ENCODE data around the gene ID3.

The ID3 gene

DNA sequence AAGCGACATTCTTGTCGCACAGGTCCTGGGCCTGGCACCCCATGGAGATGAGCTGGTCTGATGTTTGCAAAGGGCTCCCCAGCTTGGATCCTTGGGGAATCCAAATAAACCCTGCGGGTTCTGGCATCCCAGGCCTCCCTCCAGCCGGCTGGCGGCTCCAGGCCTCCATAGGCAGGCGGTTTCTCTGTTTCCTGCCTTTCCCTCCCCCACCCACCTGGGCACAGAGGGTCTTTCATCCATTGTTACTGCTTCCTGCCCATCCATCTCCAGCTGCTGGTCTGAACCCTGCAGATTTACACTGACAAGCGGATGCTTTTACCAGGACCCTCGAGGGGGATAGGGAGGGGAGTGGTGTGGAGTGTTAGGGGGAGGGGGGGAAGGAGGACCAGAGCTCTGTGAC, 39.1 kb upstream of the ID3 start:
- peak; percentile 14 for DNase-seq (ENCODE audit: low read depth, low spot score)
- in situ Hi-C loops (cut with HindIII; ENCODE audit: low sequenced_read_pairs), result no loop called here
- H3K4me3 ChIP-seq (ENCODE audit: low read depth, low read length), result no peak overlapping the region
- TF ChIP-seq, protein P1, sequence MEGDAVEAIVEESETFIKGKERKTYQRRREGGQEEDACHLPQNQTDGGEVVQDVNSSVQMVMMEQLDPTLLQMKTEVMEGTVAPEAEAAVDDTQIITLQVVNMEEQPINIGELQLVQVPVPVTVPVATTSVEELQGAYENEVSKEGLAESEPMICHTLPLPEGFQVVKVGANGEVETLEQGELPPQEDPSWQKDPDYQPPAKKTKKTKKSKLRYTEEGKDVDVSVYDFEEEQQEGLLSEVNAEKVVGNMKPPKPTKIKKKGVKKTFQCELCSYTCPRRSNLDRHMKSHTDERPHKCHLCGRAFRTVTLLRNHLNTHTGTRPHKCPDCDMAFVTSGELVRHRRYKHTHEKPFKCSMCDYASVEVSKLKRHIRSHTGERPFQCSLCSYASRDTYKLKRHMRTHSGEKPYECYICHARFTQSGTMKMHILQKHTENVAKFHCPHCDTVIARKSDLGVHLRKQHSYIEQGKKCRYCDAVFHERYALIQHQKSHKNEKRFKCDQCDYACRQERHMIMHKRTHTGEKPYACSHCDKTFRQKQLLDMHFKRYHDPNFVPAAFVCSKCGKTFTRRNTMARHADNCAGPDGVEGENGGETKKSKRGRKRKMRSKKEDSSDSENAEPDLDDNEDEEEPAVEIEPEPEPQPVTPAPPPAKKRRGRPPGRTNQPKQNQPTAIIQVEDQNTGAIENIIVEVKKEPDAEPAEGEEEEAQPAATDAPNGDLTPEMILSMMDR (IDR thresholded peaks at IDR 0.05; ENCODE audit: low read depth, low read length), result no peak

DNA sequence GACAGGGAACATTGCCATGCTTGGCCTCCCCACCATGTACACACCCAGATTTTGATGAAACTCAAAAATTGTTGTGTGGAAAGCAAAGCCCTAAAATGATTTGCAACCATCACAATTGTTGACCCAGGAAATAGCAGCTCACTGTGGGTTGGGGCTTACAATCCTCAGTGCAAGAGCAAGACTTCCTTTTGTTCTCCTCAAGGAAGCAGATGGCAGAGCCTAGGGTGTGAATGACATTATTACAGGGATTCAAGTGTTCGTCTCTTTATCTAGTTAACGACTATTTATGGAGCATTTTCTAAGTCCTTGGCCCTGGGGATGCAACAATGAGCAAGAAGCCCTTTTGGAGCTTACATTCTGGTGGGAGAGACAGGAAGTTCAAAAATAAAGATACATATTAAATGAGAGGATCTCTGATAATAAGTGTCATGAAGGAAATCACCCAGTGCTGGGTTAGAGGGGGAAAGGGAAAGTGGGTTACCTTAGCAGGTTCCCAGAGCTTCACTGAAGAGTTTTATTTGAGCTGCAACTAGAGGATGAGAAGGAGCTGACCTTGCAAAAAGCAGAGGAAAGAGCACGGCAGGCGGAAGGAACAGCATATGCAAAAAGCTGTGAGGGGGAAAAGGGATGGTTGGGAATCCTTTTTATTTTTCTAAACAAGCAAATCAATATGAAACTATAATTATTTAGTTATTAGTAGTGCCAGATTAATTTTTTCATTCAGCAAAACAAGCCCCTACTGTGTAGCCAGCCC, 38.5 kb upstream of the ID3 start:
- in situ Hi-C loops (cut with HindIII; ENCODE audit: low sequenced_read_pairs), result no loop called here
- no peak for DNase-seq (ENCODE audit: low read depth, low spot score)
- TF ChIP-seq, protein P1 (IDR thresholded peaks at IDR 0.05; ENCODE audit: low read depth, low read length), result no peak
- H3K4me3 ChIP-seq (ENCODE audit: low read depth, low read length), result no peak overlapping the region

DNA sequence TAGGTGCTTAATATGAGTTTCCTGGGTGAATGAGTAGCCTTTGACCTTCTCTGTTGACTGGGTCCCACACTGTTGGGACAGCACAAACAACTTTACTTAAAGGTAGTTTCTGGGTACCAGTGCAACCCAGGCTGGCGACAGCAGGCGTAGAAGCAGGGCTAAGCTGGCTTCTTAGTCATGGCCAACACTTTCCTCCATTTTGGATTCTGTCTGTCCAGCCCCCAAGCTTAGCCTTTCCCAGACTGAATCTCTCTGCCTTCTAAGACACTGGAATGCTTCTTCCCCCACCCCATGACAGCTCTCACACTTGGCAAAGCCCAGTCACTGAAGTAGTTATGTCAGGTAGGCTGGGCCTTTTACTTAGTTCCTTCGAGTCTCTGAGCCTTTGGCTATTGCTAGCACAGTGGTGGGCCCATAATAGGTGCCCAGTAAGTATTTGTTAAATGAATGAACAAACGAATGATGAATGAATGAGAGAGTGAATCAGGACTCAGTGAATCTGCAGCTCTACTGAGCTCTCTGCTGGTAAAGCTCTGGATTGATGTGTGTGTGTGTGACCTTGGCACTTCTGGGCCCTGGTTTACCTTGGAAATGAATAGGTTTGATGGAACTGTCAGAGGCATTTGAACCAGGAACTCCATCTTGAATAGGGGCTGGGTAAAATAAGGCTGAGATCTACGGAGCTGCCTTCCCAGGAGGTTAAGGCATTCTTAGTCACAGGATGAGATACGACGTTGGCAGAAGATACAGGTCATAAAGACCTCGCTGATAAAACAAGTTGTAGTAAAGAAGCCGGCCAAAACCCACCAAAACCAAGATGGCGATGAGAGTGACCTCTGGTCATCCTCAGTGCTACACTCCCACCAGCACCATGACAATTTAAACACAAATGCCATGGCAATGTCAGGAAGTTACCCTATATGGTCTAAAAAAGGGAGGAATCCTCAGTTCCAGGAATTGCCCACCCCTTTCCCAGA, 37.4 kb upstream of the ID3 start:
- H3K4me3 ChIP-seq (ENCODE audit: low read depth, low read length), result no peak overlapping the region

DNA sequence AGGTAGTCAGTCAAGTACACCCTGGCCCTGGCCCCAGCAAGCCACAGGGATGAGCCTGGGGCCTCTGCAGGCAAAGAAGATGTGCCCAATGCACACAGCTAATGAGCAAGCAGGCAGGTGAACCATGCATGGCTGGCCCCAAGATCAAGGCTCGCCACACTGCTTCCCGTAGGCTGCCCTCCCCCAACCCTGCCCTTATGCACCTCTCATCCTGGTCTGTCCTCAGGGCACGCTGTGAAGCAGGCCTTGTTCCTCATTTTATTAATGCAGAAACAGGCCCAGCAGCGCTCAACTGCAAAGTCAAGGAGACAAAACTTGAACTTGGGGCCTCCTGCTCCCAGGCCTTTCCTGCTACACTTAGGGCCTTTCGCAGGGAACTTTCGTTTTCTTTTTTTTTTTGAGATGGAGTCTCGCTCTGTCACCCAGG, 35.6 kb upstream of the ID3 start:
- TF ChIP-seq, protein P1 (IDR thresholded peaks at IDR 0.05; ENCODE audit: low read depth, low read length), result no peak
- in situ Hi-C loops (cut with HindIII; ENCODE audit: low sequenced_read_pairs), result no loop called here
- no peak for DNase-seq (ENCODE audit: low read depth, low spot score)
- no peak overlapping the region for H3K4me3 ChIP-seq (ENCODE audit: low read depth, low read length)

More for the DNA sequence above, 37.4 kb upstream of the ID3 start:
- in situ Hi-C loops (cut with HindIII; ENCODE audit: low sequenced_read_pairs), result no loop called here
- TF ChIP-seq, protein P1 (IDR thresholded peaks at IDR 0.05; ENCODE audit: low read depth, low read length), result no peak
- DNase-seq (ENCODE audit: low read depth, low spot score), result no peak

DNA sequence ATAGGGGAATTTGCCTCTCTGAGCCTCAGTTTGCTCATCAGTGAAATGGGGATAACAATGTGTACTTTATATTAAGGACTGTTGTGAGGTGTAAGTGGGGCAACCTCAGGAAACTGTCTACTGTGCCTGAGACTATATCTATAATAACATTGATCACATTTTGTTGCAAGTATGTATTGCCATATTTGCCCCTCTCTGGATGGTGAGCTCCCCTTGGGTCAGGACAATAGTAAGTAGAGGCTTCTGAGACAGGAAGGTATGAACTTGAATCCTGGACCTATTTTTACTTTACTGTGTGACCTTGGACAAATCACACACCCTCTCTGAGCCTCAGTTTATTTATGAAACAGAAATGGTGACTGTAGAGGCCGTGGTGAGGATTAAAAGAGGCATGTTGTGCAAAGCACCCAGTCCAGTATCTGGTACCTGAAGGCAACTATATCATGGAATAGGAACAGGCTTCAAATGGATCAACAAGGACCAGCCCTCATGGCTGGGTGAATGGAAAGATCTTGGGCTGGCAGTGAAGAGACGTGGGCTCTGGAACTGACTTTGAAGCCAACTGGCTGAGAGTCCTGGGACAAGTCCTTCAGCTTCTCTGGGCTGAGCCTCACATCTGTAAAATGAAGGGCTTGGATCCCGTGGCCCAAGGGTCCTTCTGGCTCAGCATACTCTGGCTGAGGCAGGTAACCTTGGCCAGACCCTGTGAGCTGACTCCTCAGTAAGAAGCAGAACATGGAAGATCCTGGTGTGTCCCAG, 35.0 kb upstream of the ID3 start:
- TF ChIP-seq, protein P1 (IDR thresholded peaks at IDR 0.05; ENCODE audit: low read depth, low read length), result no peak
- no peak for DNase-seq (ENCODE audit: low read depth, low spot score)
- H3K4me3 ChIP-seq (ENCODE audit: low read depth, low read length), result no peak overlapping the region
- in situ Hi-C loops (cut with HindIII; ENCODE audit: low sequenced_read_pairs), result no loop called here

DNA sequence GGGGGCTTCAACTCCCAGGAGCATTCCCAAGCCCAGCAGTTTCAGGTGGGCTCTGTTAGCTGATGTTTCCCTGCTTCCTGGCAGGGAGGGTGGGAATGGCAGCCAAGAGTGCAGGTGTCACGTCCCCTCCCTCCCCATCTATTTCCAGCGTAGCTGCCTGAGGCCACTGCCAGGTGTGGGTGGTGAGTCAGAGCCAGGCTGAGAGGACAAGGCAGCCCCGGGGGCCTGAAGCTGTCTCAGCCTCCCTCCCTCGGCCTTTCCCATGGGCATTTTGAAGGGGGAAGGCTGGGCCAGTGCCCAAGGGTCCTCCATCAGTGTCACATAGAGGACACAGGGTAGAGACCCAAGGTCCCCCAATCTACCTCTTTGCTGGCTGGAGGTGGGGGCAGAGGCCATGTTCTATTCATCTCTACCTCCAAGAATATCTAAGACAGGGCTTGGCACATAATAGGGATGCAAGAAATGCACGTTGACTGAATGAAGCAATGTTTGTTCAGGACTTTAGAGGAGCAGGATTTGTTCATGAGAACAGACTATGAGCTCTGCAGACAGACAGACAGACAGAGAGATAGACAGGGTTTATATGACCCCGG, 34.4 kb upstream of the ID3 start:
- DNase-seq (ENCODE audit: low read depth, low spot score), result peak; percentile 37
- TF ChIP-seq, protein P1 (IDR thresholded peaks at IDR 0.05; ENCODE audit: low read depth, low read length), result no peak
- in situ Hi-C loops (cut with HindIII; ENCODE audit: low sequenced_read_pairs), result no loop called here
- H3K4me3 ChIP-seq (ENCODE audit: low read depth, low read length), result no peak overlapping the region

All from astrocyte of the spinal cord (primary cell).